Measurements from ENCODE around the gene SPEM3. TPM values are rescaled to one million over a fixed set of nuclear protein-coding genes. Genes with fewer than 3 reads are reported as not detected.
A peak's percentile ranks its signal among the peaks of the same experiment; 100 is the strongest.

SPEM3 gene
- total and polyA plus RNA-seq, 4 donors: not detected

DNA sequence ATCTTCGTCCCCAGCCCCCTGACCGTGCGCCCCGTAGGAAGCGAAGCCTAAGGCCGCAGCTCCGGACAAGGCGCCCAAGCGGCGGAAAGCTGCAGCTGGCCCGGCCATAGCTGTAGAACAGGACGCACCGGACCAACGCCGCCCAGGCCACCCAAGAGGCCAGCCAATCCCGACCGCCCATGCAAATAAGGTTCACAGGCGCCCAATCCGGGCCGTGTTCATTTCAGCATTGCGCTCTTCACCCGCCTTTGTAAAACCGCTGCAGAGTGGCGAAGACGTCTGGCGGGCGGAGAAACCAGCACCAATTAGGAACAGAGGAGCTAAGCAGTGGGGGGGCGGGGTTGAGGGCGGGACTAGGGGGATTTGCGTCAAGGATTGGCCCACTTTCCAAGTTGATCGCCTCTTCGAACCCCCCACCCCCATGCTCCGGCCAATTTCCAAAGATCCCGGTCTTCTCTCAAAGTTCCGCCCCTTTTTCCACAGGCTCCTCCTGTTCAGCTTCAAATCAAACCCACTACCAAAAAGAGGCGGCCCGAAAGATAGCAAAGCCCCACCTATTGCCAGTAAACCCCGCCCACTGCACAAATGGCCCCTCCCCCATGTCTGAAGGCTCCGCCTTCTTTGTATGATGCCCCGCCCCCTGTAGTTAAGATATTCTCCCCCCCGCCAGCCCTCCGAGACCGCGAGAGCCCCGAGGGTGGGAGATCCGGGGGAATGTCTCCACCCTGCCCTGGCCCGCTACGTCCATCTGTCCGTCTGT, 24.5 kb upstream of the SPEM3 start, which contains the start of gene TMEM256:
TMEM256 (minus strand) TSS at position 121 of the 760 bp plus-strand sequence; CDS start at position 108, 13 bp downstream.
- DNase-seq: peak; percentile 99 to 100 (median 100)
- Histone ChIP-seq H3K9me3 (ENCODE audit: control insufficient read depth in 4 of 4, insufficient read depth in 3 of 4, low read length in 3 of 4) (no peaks in the 10 kb centered on the region), H3K9ac (ENCODE audit: insufficient read depth in 1 of 2, low read length in 2 of 2) (peak within 1 kb of the TSS in 1 of 2 donors; percentile 90), H3K4me3 (peak within 1 kb of the TSS; percentile 51), H3K27me3 (ENCODE audit: control insufficient read depth in 3 of 3, insufficient read depth in 3 of 3, low read length in 2 of 3) (no peaks in the 10 kb centered on the region), H3K4me1 (ENCODE audit: control insufficient read depth in 5 of 5, insufficient read depth in 5 of 5, low read length in 5 of 5) (peaks cover 0 to 13% (median 7%) of the 10 kb centered on the region in 5 donors), H3K27ac (ENCODE audit: low read depth in 1 of 2, low read length in 1 of 2) (peak within 1 kb of the TSS; percentile 87 to 88), H3K36me3 (ENCODE audit: control insufficient read depth in 4 of 4, insufficient read depth in 4 of 4, low read length in 4 of 4) (peaks cover 0 to under 1% (median 0%) of the 10 kb centered on the region in 4 donors)
- ATAC-seq (ENCODE audit: insufficient read depth, low FRiP score): peak; percentile 93
- 0 to 1% methylated on average over 45 to 49 of the region's 49 CpGs for WGBS, 2 donors
- TF ChIP-seq, protein P1, sequence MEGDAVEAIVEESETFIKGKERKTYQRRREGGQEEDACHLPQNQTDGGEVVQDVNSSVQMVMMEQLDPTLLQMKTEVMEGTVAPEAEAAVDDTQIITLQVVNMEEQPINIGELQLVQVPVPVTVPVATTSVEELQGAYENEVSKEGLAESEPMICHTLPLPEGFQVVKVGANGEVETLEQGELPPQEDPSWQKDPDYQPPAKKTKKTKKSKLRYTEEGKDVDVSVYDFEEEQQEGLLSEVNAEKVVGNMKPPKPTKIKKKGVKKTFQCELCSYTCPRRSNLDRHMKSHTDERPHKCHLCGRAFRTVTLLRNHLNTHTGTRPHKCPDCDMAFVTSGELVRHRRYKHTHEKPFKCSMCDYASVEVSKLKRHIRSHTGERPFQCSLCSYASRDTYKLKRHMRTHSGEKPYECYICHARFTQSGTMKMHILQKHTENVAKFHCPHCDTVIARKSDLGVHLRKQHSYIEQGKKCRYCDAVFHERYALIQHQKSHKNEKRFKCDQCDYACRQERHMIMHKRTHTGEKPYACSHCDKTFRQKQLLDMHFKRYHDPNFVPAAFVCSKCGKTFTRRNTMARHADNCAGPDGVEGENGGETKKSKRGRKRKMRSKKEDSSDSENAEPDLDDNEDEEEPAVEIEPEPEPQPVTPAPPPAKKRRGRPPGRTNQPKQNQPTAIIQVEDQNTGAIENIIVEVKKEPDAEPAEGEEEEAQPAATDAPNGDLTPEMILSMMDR (IDR thresholded peaks at IDR 0.05; ENCODE audit: control extremely low read depth, extremely low read depth): no peak

DNA sequence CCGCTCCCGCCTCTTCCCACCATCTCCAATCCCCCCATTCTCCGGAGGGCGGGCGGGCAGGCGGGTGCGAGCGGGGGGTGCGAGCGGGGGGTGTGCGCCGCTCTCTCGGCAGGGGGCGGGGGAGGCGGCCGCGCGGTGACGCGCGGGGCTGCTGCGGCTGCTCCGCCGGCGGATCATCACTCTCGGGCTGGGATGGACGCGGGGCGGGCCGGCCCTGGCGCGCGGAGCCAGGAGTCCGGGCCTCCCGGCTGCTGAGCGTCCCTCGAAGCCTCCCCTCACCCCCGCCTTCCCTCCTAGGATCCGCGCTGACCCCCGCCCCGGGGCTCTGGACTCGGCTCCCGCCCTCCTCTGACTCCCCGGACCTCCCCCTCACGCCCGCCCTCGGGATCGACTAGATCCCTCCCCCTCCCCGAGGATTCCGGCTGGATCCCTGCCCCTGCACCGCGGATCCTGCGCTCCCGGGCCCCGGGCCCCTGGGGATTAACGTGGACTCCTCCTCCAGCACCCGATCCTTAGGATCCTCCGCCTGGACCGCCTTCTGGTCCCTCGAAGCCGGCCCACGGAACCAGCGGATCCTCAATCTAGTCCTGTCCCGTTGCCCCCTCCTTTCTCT, 23.8 kb upstream of the SPEM3 start:
- Histone ChIP-seq H3K27me3 (ENCODE audit: control insufficient read depth in 3 of 3, insufficient read depth in 3 of 3, low read length in 2 of 3) (no peaks in the 10 kb centered on the region), H3K4me3 (peak overlapping the region; percentile 51), H3K9ac (ENCODE audit: insufficient read depth in 1 of 2, low read length in 2 of 2) (peak overlapping the region in 1 of 2 donors; percentile 85), H3K27ac (ENCODE audit: low read depth in 1 of 2, low read length in 1 of 2) (peak overlapping the region in 1 of 2 donors; percentile 73), H3K4me1 (ENCODE audit: control insufficient read depth in 5 of 5, insufficient read depth in 5 of 5, low read length in 5 of 5) (peaks cover 0 to 13% (median 7%) of the 10 kb centered on the region in 5 donors), H3K9me3 (ENCODE audit: control insufficient read depth in 4 of 4, insufficient read depth in 3 of 4, low read length in 3 of 4) (no peaks in the 10 kb centered on the region), H3K36me3 (ENCODE audit: control insufficient read depth in 4 of 4, insufficient read depth in 4 of 4, low read length in 4 of 4) (peaks cover 0 to 4% (median 2%) of the 10 kb centered on the region in 4 donors)
- 0 to 1% methylated on average over 34 to 65 of the region's 65 CpGs for WGBS, 2 donors
- ATAC-seq (ENCODE audit: insufficient read depth, low FRiP score) (peak; percentile 21), DNase-seq (peak in 1 of 3 donors; percentile 53)
- TF ChIP-seq, protein P1 (IDR thresholded peaks at IDR 0.05; ENCODE audit: control extremely low read depth, extremely low read depth): no peak

DNA sequence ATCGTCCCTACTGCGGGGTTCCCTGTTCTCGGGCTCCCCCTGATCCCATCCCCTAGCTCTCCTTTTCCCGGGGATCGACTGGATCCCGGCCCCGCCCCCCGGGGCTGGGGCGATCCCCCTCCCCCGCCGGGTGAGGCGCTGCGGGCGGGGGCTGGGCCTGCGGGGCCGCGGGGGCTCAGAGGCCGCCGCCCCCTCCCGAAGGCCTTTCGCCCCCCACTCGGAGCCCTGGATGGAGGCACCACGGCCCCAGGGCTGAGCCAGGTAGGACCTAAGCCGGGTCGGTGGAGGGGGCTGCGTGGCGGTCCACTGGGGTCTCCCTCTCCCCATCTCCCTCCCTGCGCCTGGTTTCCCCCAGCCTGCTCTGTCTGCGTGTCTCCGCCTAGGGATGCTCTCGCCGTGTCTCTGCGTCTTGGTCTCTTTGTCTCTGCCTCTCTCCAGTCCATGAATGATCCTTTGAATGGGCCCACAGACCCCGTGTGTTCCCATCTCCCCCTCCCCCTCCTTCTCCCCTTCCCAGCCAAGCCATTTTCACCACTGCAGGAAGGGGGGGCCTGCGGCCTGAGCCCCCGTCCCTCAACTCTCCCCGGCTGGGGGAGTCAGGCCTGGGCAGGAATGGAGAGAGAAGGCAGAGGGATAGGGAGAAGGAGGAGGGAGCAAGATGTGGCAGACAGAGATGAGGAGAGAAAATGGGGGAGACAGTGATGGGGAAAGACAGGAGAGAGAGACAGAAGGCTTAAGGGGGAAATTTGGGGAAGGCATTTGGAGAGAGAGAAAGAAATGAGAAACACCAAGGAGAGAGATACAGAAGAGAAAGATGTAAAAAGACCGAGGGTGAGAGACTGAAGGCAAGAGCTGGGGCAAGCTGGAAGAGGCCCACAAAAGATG, 23.1 kb upstream of the SPEM3 start:
- DNase-seq: peak; percentile 41 to 42 (median 41)

More for the DNA sequence above, 23.1 kb upstream of the SPEM3 start:
- Histone ChIP-seq H3K9me3 (ENCODE audit: control insufficient read depth in 4 of 4, insufficient read depth in 3 of 4, low read length in 3 of 4) (no peaks in the 10 kb centered on the region), H3K36me3 (ENCODE audit: control insufficient read depth in 4 of 4, insufficient read depth in 4 of 4, low read length in 4 of 4) (peaks cover 0 to 4% (median 2%) of the 10 kb centered on the region in 4 donors), H3K4me3 (peak overlapping the region; percentile 51), H3K9ac (ENCODE audit: insufficient read depth in 1 of 2, low read length in 2 of 2) (peak overlapping the region in 1 of 2 donors; percentile 85), H3K27ac (ENCODE audit: low read depth in 1 of 2, low read length in 1 of 2) (peak overlapping the region in 1 of 2 donors; percentile 65), H3K27me3 (ENCODE audit: control insufficient read depth in 3 of 3, insufficient read depth in 3 of 3, low read length in 2 of 3) (no peaks in the 10 kb centered on the region), H3K4me1 (ENCODE audit: control insufficient read depth in 5 of 5, insufficient read depth in 5 of 5, low read length in 5 of 5) (peaks cover 0 to 13% (median 7%) of the 10 kb centered on the region in 5 donors)
- TF ChIP-seq, protein P1 (IDR thresholded peaks at IDR 0.05; ENCODE audit: control extremely low read depth, extremely low read depth): no peak
- no peak for ATAC-seq (ENCODE audit: insufficient read depth, low FRiP score)
- 16 to 26% methylated on average over 29 to 38 of the region's 38 CpGs for WGBS, 2 donors

Data from lung (tissue), 12 donors.